ENCODE data around the gene PRSS8.
A peak's percentile ranks its signal among the peaks of the same experiment; 100 is the strongest.

Gene PRSS8

GRCh38 chr16:31093132-31093703 lies 42.3 kb downstream of the PRSS8 start:
- TF ChIP-seq CTCF (IDR thresholded peaks at IDR 0.05; ENCODE audit: low read depth, low read length, missing control alignments), result no peak
- peak overlapping the region; percentile 78 for H3K4me3 ChIP-seq (ENCODE audit: low read depth, low read length)
- no peak for DNase-seq (ENCODE audit: low read depth)

GRCh38 chr16:31092330-31092729 lies 43.2 kb downstream of the PRSS8 start:
- no peak overlapping the region for H3K4me3 ChIP-seq (ENCODE audit: low read depth, low read length)
- DNase-seq (ENCODE audit: low read depth), result no peak

GRCh38 chr16:31090540-31090939 lies 45.0 kb downstream of the PRSS8 start:
- DNase-seq (ENCODE audit: low read depth), result no peak
- H3K4me3 ChIP-seq (ENCODE audit: low read depth, low read length), result no peak overlapping the region
- no peak for TF ChIP-seq CTCF (IDR thresholded peaks at IDR 0.05; ENCODE audit: low read depth, low read length, missing control alignments)

More at GRCh38 chr16:31092330-31092729, 43.2 kb downstream of the PRSS8 start:
- no peak for TF ChIP-seq CTCF (IDR thresholded peaks at IDR 0.05; ENCODE audit: low read depth, low read length, missing control alignments)

- DNase-seq (ENCODE audit: low read depth), result no peak
- no peak for TF ChIP-seq CTCF (IDR thresholded peaks at IDR 0.05; ENCODE audit: low read depth, low read length, missing control alignments)
- H3K4me3 ChIP-seq (ENCODE audit: low read depth, low read length), result no peak overlapping the region
Observed at GRCh38 chr16:31089199-31089598, 46.3 kb downstream of the PRSS8 start.

- TF ChIP-seq CTCF (IDR thresholded peaks at IDR 0.05; ENCODE audit: low read depth, low read length, missing control alignments), result no peak
- no peak for DNase-seq (ENCODE audit: low read depth)
- no peak within 1 kb of the TSS for H3K4me3 ChIP-seq (ENCODE audit: low read depth, low read length)
Observed at GRCh38 chr16:31088459-31089183, 46.9 kb downstream of the PRSS8 start, which contains the start of gene PRSS53. PRSS53 (minus strand) TSS chr16:31088943; CDS start chr16:31088809, 134 bp downstream.

GRCh38 chr16:31087971-31088370 lies 47.6 kb downstream of the PRSS8 start:
- H3K4me3 ChIP-seq (ENCODE audit: low read depth, low read length), result no peak overlapping the region
- DNase-seq (ENCODE audit: low read depth), result no peak

More at GRCh38 chr16:31087971-31088370, 47.6 kb downstream of the PRSS8 start:
- TF ChIP-seq CTCF (IDR thresholded peaks at IDR 0.05; ENCODE audit: low read depth, low read length, missing control alignments), result no peak

All from GM12864 (cell line).